Subcutaneous abdominal adipose tissue (tissue), 5 donors: ENCODE data around the gene OR51L1.

Experiments used
- H3K27ac ChIP-seq: one replicate; pipeline ENCODE4 v1.7.0; 2013; ENCODE audit warnings: low read depth, mild to moderate bottlenecking, inconsistent platforms, low read length, moderate library complexity
- H3K27me3 ChIP-seq, 5 donors: one replicate each; pipeline ENCODE4 v1.7.0; 2013; ENCODE audit warnings: low read length in 5 of 5, inconsistent platforms in 1 of 5; ENCODE audit not compliant: control insufficient read depth in 5 of 5, insufficient read depth in 4 of 5
- H3K36me3 ChIP-seq, 5 donors: one replicate each; pipeline ENCODE4 v1.7.0; 2013; ENCODE audit warnings: low read length in 5 of 5; ENCODE audit not compliant: control insufficient read depth in 5 of 5, insufficient read depth in 5 of 5
- H3K4me1 ChIP-seq, 5 donors: one replicate each; pipeline ENCODE4 v1.7.0; 2013; ENCODE audit warnings: low read length in 5 of 5, mild to moderate bottlenecking in 3 of 5, moderate library complexity in 1 of 5; ENCODE audit not compliant: control insufficient read depth in 5 of 5, insufficient read depth in 5 of 5
- H3K4me3 ChIP-seq, 5 donors: one replicate each; pipeline ENCODE4 v1.7.0; 2013; ENCODE audit warnings: low read length in 5 of 5, low read depth in 1 of 5
- H3K9ac ChIP-seq, 5 donors: one replicate each; pipeline ENCODE4 v1.7.0; 2013; ENCODE audit warnings: low read length in 5 of 5, mild to moderate bottlenecking in 4 of 5, moderate library complexity in 3 of 5
- H3K9me3 ChIP-seq, 5 donors: one replicate each; pipeline ENCODE4 v1.7.0; 2013; ENCODE audit warnings: low read length in 5 of 5; ENCODE audit not compliant: control insufficient read depth in 5 of 5
- donor health status: healthy.
- donor health status: healthy.
- donor health status: healthy.
- donor health status: healthy.
- donor health status: healthy.

Gene OR51L1

GRCh38 chr11:5043380-5043779, 48.7 kb downstream of the OR51L1 start:
- Histone ChIP-seq H3K4me3 (no peak overlapping the region), H3K36me3 (no peaks in the 10 kb centered on the region), H3K9me3 (no peaks in the 10 kb centered on the region), H3K27me3 (no peaks in the 10 kb centered on the region), H3K9ac (no peak overlapping the region), H3K27ac (no peak overlapping the region), H3K4me1 (no peaks in the 10 kb centered on the region)

- H3K27ac ChIP-seq, result no peak within 1 kb of the TSS
- no peak within 1 kb of the TSS for H3K4me3 ChIP-seq
- H3K36me3 ChIP-seq, result no peaks in the 10 kb centered on the region
- no peaks in the 10 kb centered on the region for H3K9me3 ChIP-seq
- no peak within 1 kb of the TSS for H3K9ac ChIP-seq
- no peaks in the 10 kb centered on the region for H3K4me1 ChIP-seq
- no peaks in the 10 kb centered on the region for H3K27me3 ChIP-seq
Measured at GRCh38 chr11:5046226-5046625, 51.6 kb downstream of the OR51L1 start, which contains the start of gene OR52J3. Gene OR52J3, plus strand, starts transcription at chr11:5046526. Its CDS starts 0 bp downstream, at chr11:5046526.

- Histone ChIP-seq H3K4me3 (no peak overlapping the region), H3K4me1 (no peaks in the 10 kb centered on the region), H3K9me3 (no peaks in the 10 kb centered on the region), H3K27me3 (no peaks in the 10 kb centered on the region), H3K36me3 (no peaks in the 10 kb centered on the region), H3K27ac (no peak overlapping the region), H3K9ac (no peak overlapping the region)
Measured at GRCh38 chr11:5046754-5047330, 52.2 kb downstream of the OR51L1 start.
